ENCODE data around the gene SMIM44.

The SMIM44 gene

GRCh38 chr19:3491396-3492119 is 8.3 kb upstream of the SMIM44 start:
- DNase-seq, result no peak
- peaks cover 0 to 2% of the 10 kb centered on the region in 2 donors for H3K27me3 ChIP-seq
- H3K4me3 ChIP-seq, result no peak overlapping the region
- intact Hi-C loops (cut with DNase I; ENCODE audit: low total_unique reads), result no loop called here
- H3K4me1 ChIP-seq, result no peaks in the 10 kb centered on the region
- H3K9me3 ChIP-seq, result no peaks in the 10 kb centered on the region
- peaks cover 35 to 64% (median 61%) of the 10 kb centered on the region in 3 donors for H3K36me3 ChIP-seq
- H3K27ac ChIP-seq, result no peak overlapping the region
- TF ChIP-seq CTCF (IDR thresholded peaks at IDR 0.05), result no peak

- Histone ChIP-seq H3K4me1 (peaks cover 0 to 9% (median 3%) of the 10 kb centered on the region in 4 donors), H3K9me3 (no peaks in the 10 kb centered on the region), H3K27ac (no peak overlapping the region), H3K4me3 (no peak overlapping the region), H3K27me3 (peaks cover 3 to 62% of the 10 kb centered on the region in 2 donors), H3K36me3 (no peaks in the 10 kb centered on the region)
- no peak for DNase-seq
- no peak for TF ChIP-seq CTCF (IDR thresholded peaks at IDR 0.05)
- intact Hi-C loops (cut with DNase I; ENCODE audit: low total_unique reads), result no loop called here
Observed at GRCh38 chr19:3482507-3483225, 575 bp downstream of the SMIM44 start.

- TF ChIP-seq CTCF (IDR thresholded peaks at IDR 0.05), result no peak
- Histone ChIP-seq H3K4me1 (peaks cover 0 to 9% (median 3%) of the 10 kb centered on the region in 4 donors), H3K36me3 (no peaks in the 10 kb centered on the region), H3K9me3 (no peaks in the 10 kb centered on the region), H3K27me3 (peaks cover 3 to 60% of the 10 kb centered on the region in 2 donors), H3K4me3 (no peak overlapping the region), H3K27ac (no peak overlapping the region)
- DNase-seq, result no peak
- intact Hi-C loops (cut with DNase I; ENCODE audit: low total_unique reads), result no loop called here
Observed at GRCh38 chr19:3481241-3482090, 1.8 kb downstream of the SMIM44 start.

GRCh38 chr19:3480383-3481091 is 2.7 kb downstream of the SMIM44 start, which contains the start of gene SMIM24:
Gene SMIM24 (minus strand): TSS chr19:3480525. CDS start chr19:3480463, 62 bp downstream.
- H3K4me1 ChIP-seq, result peaks cover 0 to 9% (median 3%) of the 10 kb centered on the region in 4 donors
- H3K27me3 ChIP-seq, result peaks cover 3 to 61% of the 10 kb centered on the region in 2 donors
- TF ChIP-seq CTCF (IDR thresholded peaks at IDR 0.05), result no peak
- H3K4me3 ChIP-seq, result no peak within 1 kb of the TSS
- H3K36me3 ChIP-seq, result no peaks in the 10 kb centered on the region
- H3K9me3 ChIP-seq, result no peaks in the 10 kb centered on the region
- H3K27ac ChIP-seq, result no peak within 1 kb of the TSS
- DNase-seq, result no peak
- intact Hi-C loops (cut with DNase I; ENCODE audit: low total_unique reads), result no loop called here

GRCh38 chr19:3479834-3480215 is 3.4 kb downstream of the SMIM44 start:
- Histone ChIP-seq H3K36me3 (no peaks in the 10 kb centered on the region), H3K9me3 (no peaks in the 10 kb centered on the region), H3K27ac (no peak overlapping the region), H3K4me3 (no peak overlapping the region), H3K27me3 (peaks cover 3 to 58% of the 10 kb centered on the region in 2 donors), H3K4me1 (peaks cover 0 to 9% (median 3%) of the 10 kb centered on the region in 4 donors)
- DNase-seq, result no peak
- TF ChIP-seq CTCF (IDR thresholded peaks at IDR 0.05), result no peak
- intact Hi-C loops (cut with DNase I; ENCODE audit: low total_unique reads), result loop anchor here (5.0 kb wide), 1 partner anchor 253 kb away; no protein-coding TSS in a partner anchor

Measured in tibial artery (tissue), 4 donors.